Right lobe of liver (tissue), 4 donors: ENCODE measurements around the gene C2orf66.

Experiments used
- CTCF ChIP-seq, 4 donors: fragments of 200-600 bp in 3 of 4; fragments of 450-650 bp in 1 of 4; IDR thresholded peaks; one replicate each; pipeline versions ENCODE4 v1.5.1 to v1.8.0; 2016 to 2022; ENCODE audit warnings: antibody characterized with exemption in 4 of 4, mild to moderate bottlenecking in 2 of 4
- POLR2A ChIP-seq: fragments of 450-650 bp; IDR thresholded peaks from one replicate; pipeline ENCODE4 v1.6.1; 2017; ENCODE audit warnings: antibody characterized with exemption, mild to moderate bottlenecking
- donor health status: DM: no; HTN: no; CAD: no.
- donor health status: DM: no; HTN: no; CAD: no.
- donor health status: DM: no; HTN: yes; CAD: no.

- TF ChIP-seq POLR2A, result no peak
- TF ChIP-seq CTCF (IDR thresholded peaks at IDR 0.05), result no peak
These were observed 16.3 kb downstream of the C2orf66 start for GRCh38 chr2:196792865-196793264.
